Esophagus muscularis mucosa (tissue), 3 donors: ENCODE measurements around the gene PBX3.

ENCODE experiments used
- POLR2A ChIP-seq: fragments of 450-650 bp; IDR thresholded peaks from one replicate; pipeline ENCODE4 v1.6.1; 2017; ENCODE audit warnings: antibody characterized with exemption, moderate library complexity, mild to moderate bottlenecking, low read depth
- POLR2AphosphoS5 ChIP-seq, 2 donors: sonication (generic); formaldehyde crosslinking; IDR thresholded peaks; one replicate each; pipeline ENCODE4 v1.6.1; 2017; ENCODE audit warnings: antibody characterized with exemption in 2 of 2
- TF ChIP-seq, protein P1 (sequence below), 3 experiments: fragments of 200-600 bp in 2 of 3; fragments of 450-650 bp in 1 of 3; sonication (generic) in 2 of 3; IDR thresholded peaks; one replicate each; pipeline ENCODE4 v1.5.1; 2017 to 2019; ENCODE audit warnings: antibody characterized with exemption in 3 of 3, mild to moderate bottlenecking in 2 of 3, moderate library complexity in 1 of 3

- TF ChIP-seq, protein P1, sequence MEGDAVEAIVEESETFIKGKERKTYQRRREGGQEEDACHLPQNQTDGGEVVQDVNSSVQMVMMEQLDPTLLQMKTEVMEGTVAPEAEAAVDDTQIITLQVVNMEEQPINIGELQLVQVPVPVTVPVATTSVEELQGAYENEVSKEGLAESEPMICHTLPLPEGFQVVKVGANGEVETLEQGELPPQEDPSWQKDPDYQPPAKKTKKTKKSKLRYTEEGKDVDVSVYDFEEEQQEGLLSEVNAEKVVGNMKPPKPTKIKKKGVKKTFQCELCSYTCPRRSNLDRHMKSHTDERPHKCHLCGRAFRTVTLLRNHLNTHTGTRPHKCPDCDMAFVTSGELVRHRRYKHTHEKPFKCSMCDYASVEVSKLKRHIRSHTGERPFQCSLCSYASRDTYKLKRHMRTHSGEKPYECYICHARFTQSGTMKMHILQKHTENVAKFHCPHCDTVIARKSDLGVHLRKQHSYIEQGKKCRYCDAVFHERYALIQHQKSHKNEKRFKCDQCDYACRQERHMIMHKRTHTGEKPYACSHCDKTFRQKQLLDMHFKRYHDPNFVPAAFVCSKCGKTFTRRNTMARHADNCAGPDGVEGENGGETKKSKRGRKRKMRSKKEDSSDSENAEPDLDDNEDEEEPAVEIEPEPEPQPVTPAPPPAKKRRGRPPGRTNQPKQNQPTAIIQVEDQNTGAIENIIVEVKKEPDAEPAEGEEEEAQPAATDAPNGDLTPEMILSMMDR (IDR thresholded peaks at IDR 0.05) = no peak
- TF ChIP-seq POLR2AphosphoS5 (IDR thresholded peaks at IDR 0.05) (no peak), POLR2A (no peak)
Observed at GRCh38 chr9:125807079-125807478, 59.9 kb downstream of the PBX3 start.
